Breast epithelium (tissue), 4 donors: ENCODE data around the gene CXXC5. TPM values are rescaled to one million over a fixed set of nuclear protein-coding genes. Genes with fewer than 3 reads are reported as not detected.

Experiments used
- DNase-seq, 2 donors: peaks; one replicate each; pipeline ENCODE4 v3.0.0-alpha.2; 2019; ENCODE audit warnings: low spot score in 2 of 2
- H3K27ac ChIP-seq, 2 donors: fragments of 200-600 bp; sonication (generic) in 1 of 2; one replicate each; pipeline ENCODE4 v1.5.1; 2016 to 2019; ENCODE audit warnings: mild to moderate bottlenecking in 1 of 2
- H3K27me3 ChIP-seq, 2 donors: fragments of 200-600 bp; sonication (generic) in 1 of 2; one replicate each; pipeline versions ENCODE4 v1.5.1 to v1.6.0; 2017 to 2019; ENCODE audit warnings: control low read depth in 1 of 2, mild to moderate bottlenecking in 1 of 2
- H3K36me3 ChIP-seq: fragments of 200-600 bp; one replicate; pipeline ENCODE4 v1.5.1; 2019
- H3K4me1 ChIP-seq, 2 donors: fragments of 200-600 bp; sonication (generic); one replicate each; pipeline ENCODE4 v1.5.1; 2016 to 2019; ENCODE audit warnings: control low read depth in 1 of 2
- H3K4me3 ChIP-seq, 3 donors: fragments of 200-600 bp; sonication (generic); 1 replicate in 2 of 3; 2 replicates in 1 of 3; pipeline ENCODE4 v1.5.1; 2016 to 2019; ENCODE audit warnings: mild to moderate bottlenecking in 3 of 3, moderate library complexity in 2 of 3
- H3K9me3 ChIP-seq, 2 donors: fragments of 200-600 bp; sonication (generic) in 1 of 2; one replicate each; pipeline ENCODE4 v1.5.1; 2016 to 2019; ENCODE audit warnings: control low read depth in 1 of 2
- POLR2A ChIP-seq: fragments of 450-650 bp; IDR thresholded peaks from one replicate; pipeline ENCODE4 v1.6.1; 2016; ENCODE audit warnings: antibody characterized with exemption, mild to moderate bottlenecking, moderate library complexity
- POLR2AphosphoS5 ChIP-seq, 3 donors: sonication (generic); formaldehyde crosslinking; IDR thresholded peaks; one replicate each; pipeline ENCODE4 v1.6.1; 2017; ENCODE audit warnings: antibody characterized with exemption in 3 of 3
- intact Hi-C: fragments of 100-400 bp; cut with DNase I; formaldehyde crosslinking; loops from one replicate; pipeline ENCODE4 v1.15.1; 2023; ENCODE audit warnings: low total_unique reads
- total RNA-seq, 3 donors: library from RNA; depleted of rRNA; stranded (reverse); fragments of >200 nt; gene quantifications; one replicate each; pipeline ENCODE4 v1.1.0, GENCODE V29; 2016
- TF ChIP-seq, protein P1 (sequence below), 3 donors: fragments of 450-650 bp; IDR thresholded peaks; one replicate each; pipeline ENCODE4 v1.5.1; 2016 to 2017; ENCODE audit warnings: antibody characterized with exemption in 3 of 3, mild to moderate bottlenecking in 3 of 3, moderate library complexity in 3 of 3

Gene CXXC5
- total RNA-seq, 3 donors from 2014 or later = 33.9 to 66.9 (median 38.3) TPM

DNA sequence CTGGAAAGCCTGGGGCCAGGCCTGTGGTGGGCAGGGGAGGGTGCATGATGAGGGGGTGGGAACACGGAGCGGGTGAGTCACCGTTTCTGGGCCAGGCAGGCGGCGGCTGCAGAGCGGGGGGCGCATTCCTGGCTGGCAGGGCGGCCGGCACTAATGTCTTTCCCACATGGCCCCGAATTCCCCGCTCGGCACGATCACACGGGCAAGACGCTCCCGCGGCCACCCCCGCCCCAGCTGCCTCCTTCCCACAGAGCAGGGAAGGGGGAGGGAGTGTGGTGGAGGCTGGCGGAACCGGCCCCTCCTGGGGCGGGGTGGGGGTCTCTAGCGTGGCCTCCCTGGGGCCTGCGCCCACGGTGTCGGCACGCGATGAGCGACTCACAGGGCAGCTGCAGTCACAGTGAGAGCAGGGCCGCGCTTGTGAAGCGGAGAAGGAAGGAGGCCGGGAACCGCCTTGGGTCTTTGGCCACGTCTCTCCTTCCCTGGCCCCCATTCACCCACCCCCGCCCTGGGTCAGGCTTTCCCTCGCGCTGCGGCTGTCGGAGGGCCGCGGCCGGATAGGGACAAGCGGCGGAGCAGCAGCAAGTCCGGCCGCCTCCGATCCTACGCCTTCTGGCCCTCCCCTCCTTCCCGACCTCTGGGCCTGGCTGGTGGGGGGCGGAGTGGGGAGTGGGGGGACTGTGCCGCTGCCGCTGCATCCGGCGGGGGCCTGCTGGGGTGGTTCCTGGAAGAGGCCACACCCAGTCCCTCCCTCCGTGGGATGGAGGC, 48.9 kb downstream of the CXXC5 start:
- H3K27ac ChIP-seq = peak overlapping the region; percentile 84 to 96
- intact Hi-C loops = loop anchor here (5.0 to 10.0 kb wide), 2 partner anchors 52 to 1025 kb away; partner anchors contain the start of gene CXXC5

DNA sequence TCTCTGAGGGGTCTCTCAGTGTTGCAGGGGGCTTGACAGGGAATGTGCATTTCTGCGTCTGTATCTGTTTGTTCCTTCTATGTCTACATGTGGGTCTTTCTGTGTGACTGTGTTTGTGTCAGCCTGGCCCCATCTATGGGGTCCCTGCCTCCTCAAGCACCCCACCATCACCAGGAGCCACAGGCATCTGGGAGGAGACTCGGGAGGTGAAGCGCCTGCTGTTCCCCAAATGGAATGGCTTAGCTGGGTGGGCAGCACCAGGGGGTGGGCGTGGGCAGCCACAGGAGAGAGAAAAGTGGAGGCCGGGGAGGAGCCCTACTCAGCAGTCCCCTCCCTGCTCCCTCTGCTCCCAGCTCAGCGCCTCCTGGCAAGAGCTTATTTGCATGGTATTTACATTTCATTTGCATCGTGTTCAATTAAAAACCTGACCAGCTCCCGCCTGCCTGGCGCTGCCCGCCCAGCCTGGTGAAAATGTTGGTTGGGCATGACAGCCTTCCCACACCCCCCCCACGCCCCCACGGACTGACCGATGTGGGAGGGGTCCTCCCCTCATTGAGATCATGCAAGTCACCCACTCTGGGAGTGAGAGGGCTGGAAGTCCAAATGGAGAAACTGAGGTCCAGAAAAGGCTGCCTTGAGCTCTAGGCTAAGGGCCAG, 50.5 kb downstream of the CXXC5 start:
- H3K4me3 ChIP-seq = no peak overlapping the region
- TF ChIP-seq, protein P1, sequence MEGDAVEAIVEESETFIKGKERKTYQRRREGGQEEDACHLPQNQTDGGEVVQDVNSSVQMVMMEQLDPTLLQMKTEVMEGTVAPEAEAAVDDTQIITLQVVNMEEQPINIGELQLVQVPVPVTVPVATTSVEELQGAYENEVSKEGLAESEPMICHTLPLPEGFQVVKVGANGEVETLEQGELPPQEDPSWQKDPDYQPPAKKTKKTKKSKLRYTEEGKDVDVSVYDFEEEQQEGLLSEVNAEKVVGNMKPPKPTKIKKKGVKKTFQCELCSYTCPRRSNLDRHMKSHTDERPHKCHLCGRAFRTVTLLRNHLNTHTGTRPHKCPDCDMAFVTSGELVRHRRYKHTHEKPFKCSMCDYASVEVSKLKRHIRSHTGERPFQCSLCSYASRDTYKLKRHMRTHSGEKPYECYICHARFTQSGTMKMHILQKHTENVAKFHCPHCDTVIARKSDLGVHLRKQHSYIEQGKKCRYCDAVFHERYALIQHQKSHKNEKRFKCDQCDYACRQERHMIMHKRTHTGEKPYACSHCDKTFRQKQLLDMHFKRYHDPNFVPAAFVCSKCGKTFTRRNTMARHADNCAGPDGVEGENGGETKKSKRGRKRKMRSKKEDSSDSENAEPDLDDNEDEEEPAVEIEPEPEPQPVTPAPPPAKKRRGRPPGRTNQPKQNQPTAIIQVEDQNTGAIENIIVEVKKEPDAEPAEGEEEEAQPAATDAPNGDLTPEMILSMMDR (IDR thresholded peaks at IDR 0.05) = no peak
- TF ChIP-seq POLR2A (no peak), POLR2AphosphoS5 (IDR thresholded peaks at IDR 0.05) (no peak)
- H3K4me1 ChIP-seq = peaks cover 0 to 9% of the 10 kb centered on the region in 2 donors
- H3K27me3 ChIP-seq = no peaks in the 10 kb centered on the region
- intact Hi-C loops = loop anchor here (5.0 to 10.0 kb wide), 2 partner anchors 54 to 1026 kb away; partner anchors contain the start of gene CXXC5
- H3K36me3 ChIP-seq = no peaks in the 10 kb centered on the region
- no peaks in the 10 kb centered on the region for H3K9me3 ChIP-seq
- peak overlapping the region; percentile 84 to 96 for H3K27ac ChIP-seq
- peak; percentile 79 to 88 for DNase-seq

More for the DNA sequence above, 48.9 kb downstream of the CXXC5 start:
- Histone ChIP-seq H3K9me3 (no peaks in the 10 kb centered on the region), H3K4me3 (peak overlapping the region; percentile 41 to 71 (median 53)), H3K27me3 (no peaks in the 10 kb centered on the region), H3K36me3 (no peaks in the 10 kb centered on the region), H3K4me1 (peaks cover 0 to 9% of the 10 kb centered on the region in 2 donors)
- TF ChIP-seq, protein P1 (IDR thresholded peaks at IDR 0.05) = no peak
- TF ChIP-seq POLR2A = no peak
- TF ChIP-seq POLR2AphosphoS5 (IDR thresholded peaks at IDR 0.05) = no peak
- DNase-seq = peak in 1 of 2 donors; percentile 57

DNA sequence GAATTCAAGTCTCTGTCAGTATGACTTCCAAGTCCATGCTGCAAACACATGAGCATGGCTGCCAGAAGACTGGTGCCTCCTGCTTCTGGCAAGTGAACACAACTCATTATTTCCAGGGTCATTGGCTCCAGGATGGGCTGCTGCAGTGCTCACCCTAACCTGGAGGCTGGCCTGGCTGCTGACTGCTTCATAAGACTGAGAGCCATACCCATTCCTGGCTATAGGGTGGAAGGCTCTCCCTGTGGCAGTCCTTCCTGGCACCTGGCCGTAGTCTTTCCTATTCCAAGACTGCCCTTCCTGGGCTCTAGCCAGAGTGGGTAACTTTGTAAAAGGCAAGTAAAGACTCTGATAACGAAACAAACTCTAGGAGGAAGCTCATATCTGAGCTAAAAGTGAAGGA, 51.2 kb downstream of the CXXC5 start:
- H3K27me3 ChIP-seq = no peaks in the 10 kb centered on the region
- TF ChIP-seq POLR2AphosphoS5 (IDR thresholded peaks at IDR 0.05) = no peak
- no peak for TF ChIP-seq POLR2A
- TF ChIP-seq, protein P1 (IDR thresholded peaks at IDR 0.05) = no peak
- H3K4me3 ChIP-seq = no peak overlapping the region
- H3K27ac ChIP-seq = peak overlapping the region in 1 of 2 donors; percentile 96
- intact Hi-C loops = loop anchor here (5.0 to 10.0 kb wide), 2 partner anchors 55 to 1027 kb away; partner anchors contain the start of gene CXXC5
- H3K4me1 ChIP-seq = peaks cover 0 to 9% of the 10 kb centered on the region in 2 donors
- no peaks in the 10 kb centered on the region for H3K36me3 ChIP-seq
- no peaks in the 10 kb centered on the region for H3K9me3 ChIP-seq
- DNase-seq = no peak

DNA sequence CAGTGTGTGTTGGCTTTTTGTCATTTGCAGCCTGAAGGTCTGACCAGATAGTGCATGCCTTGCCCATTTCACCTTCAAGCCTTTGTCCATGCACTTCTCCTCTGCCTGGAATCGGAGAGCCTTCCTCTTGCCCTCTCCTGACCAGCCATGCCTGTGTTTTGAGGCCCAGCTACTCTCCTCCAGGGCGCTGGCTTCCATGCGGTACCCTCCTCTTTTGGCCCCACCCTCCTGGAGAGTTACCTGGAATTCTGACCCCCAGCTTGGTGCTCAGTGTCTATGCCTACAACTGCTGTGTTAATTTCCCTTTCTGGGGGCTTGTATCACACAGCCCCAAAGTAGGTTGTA, 52.5 kb downstream of the CXXC5 start:
- Histone ChIP-seq H3K4me1 (peaks cover 0 to 9% of the 10 kb centered on the region in 2 donors), H3K9me3 (no peaks in the 10 kb centered on the region), H3K27me3 (no peaks in the 10 kb centered on the region), H3K36me3 (no peaks in the 10 kb centered on the region), H3K4me3 (no peak overlapping the region), H3K27ac (no peak overlapping the region)
- DNase-seq = no peak
- no peak for TF ChIP-seq POLR2A
- TF ChIP-seq, protein P1 (IDR thresholded peaks at IDR 0.05) = no peak
- TF ChIP-seq POLR2AphosphoS5 (IDR thresholded peaks at IDR 0.05) = no peak
- intact Hi-C loops = no loop called here
